K562 (cell line): ENCODE results near the gene HK1. TPM values are rescaled to one million over a fixed set of nuclear protein-coding genes. Genes with fewer than 3 reads are reported as not detected.

Experiments used
- ATAC-seq: fragments of 200-7000 bp; cut with Tn5 transposase; 3 replicates; pipeline ENCODE4 v1.9.1; 2020; ENCODE audit warnings: moderate library complexity
- BruUV-seq: library from RNA; stranded (reverse); fragments of 400-500 nt; replicated peaks from 2 replicates; lab custom pipeline; 2021; lab: Mats Ljungman, UMichigan
- CTCF ChIA-PET: fragments of 300-600 bp; formaldehyde crosslinking; extraction: SDS; loops from one replicate; lab custom pipeline; 2021; ENCODE audit warnings: low intra/inter-chr PET ratio; lab: Yijun Ruan, JAX
- POLR2A ChIA-PET: fragments of 300-600, 350-650 bp; sonication (Branson Sonifier 250); formaldehyde crosslinking; extraction: SDS; loops from one replicate; lab custom pipeline; 2021; ENCODE audit warnings: antibody characterized with exemption, inconsistent platforms; lab: Yijun Ruan, JAX
- DNase-seq, 4 experiments: peaks; one replicate each; pipeline versions ENCODE4 v3.0.0 to v3.0.0-alpha.2; 2011 to 2018; ENCODE audit warnings: low spot score in 3 of 4, mixed read lengths in 3 of 4; ENCODE audit errors: extremely low read depth in 1 of 4
- FAIRE-seq: peaks from 2 replicates; lab custom pipeline; 2011; peaks lifted over from hg19 to GRCh38; lab: Jason Lieb, UNC
- H2AFZ ChIP-seq: 2 replicates; pipeline ENCODE4 v1.6.0; 2011; ENCODE audit warnings: low read depth, low read length, control low read depth, inconsistent platforms
- H3K27ac ChIP-seq: fragments of 200-600 bp; 3 replicates; pipeline ENCODE4 v1.8.0; 2011; ENCODE audit warnings: low read depth, mild to moderate bottlenecking, control low read depth, inconsistent platforms, low read length, moderate library complexity, mixed read lengths; ENCODE audit errors: extremely low read depth
- H3K27me3 ChIP-seq, 2 experiments: fragments of 300-600 bp in 1 of 2; 2 replicates in 1 of 2; 3 replicates in 1 of 2; pipeline versions ENCODE4 v1.6.0 to v1.8.0; 2011; ENCODE audit warnings: inconsistent platforms in 2 of 2, low read length in 2 of 2, mild to moderate bottlenecking in 1 of 2, mixed read lengths in 1 of 2, moderate library complexity in 1 of 2; ENCODE audit not compliant: control insufficient read depth in 2 of 2, insufficient read depth in 2 of 2
- H3K36me3 ChIP-seq: fragments of 300-600 bp; 3 replicates; pipeline ENCODE4 v1.8.0; 2011; ENCODE audit warnings: mild to moderate bottlenecking, low read length, inconsistent platforms; ENCODE audit not compliant: control insufficient read depth, insufficient read depth
- H3K4me1 ChIP-seq, 2 experiments: fragments of 200-600 bp in 1 of 2; replicated peaks in 1 of 2; 2 replicates in 1 of 2; 3 replicates in 1 of 2; pipeline versions ENCODE4 v1.5.1 to v1.8.0; 2011; ENCODE audit warnings: inconsistent platforms in 2 of 2, low read length in 2 of 2, mild to moderate bottlenecking in 1 of 2, mixed read lengths in 1 of 2, moderate library complexity in 1 of 2; ENCODE audit not compliant: control insufficient read depth in 2 of 2, insufficient read depth in 2 of 2
- H3K4me2 ChIP-seq: 2 replicates; pipeline ENCODE4 v1.6.1; 2011; ENCODE audit warnings: low read length, control low read depth, inconsistent platforms, mixed read lengths; ENCODE audit not compliant: insufficient read depth
- H3K4me3 ChIP-seq: fragments of 200-600 bp; sonication (generic), shearing (Covaris generic); 2 replicates; pipeline ENCODE4 v1.5.1; 2016; ENCODE audit warnings: control low read depth, inconsistent platforms
- H3K79me2 ChIP-seq: fragments of 200-600 bp; 3 replicates; pipeline ENCODE4 v1.8.0; 2011; ENCODE audit warnings: low read length, inconsistent platforms; ENCODE audit not compliant: control insufficient read depth, insufficient read depth
- H3K9ac ChIP-seq, 2 experiments: 2 replicates each; pipeline versions ENCODE4 v1.6.0 to v1.6.1; 2011; ENCODE audit warnings: low read depth in 2 of 2, low read length in 2 of 2, control low read depth in 1 of 2, inconsistent platforms in 1 of 2, mild to moderate bottlenecking in 1 of 2, mixed read lengths in 1 of 2; ENCODE audit not compliant: insufficient read depth in 1 of 2
- H3K9me1 ChIP-seq: one replicate; pipeline ENCODE4 v1.6.0; 2011; ENCODE audit warnings: inconsistent platforms, mild to moderate bottlenecking, low read length, moderate library complexity; ENCODE audit not compliant: control insufficient read depth, insufficient read depth
- H3K9me3 ChIP-seq: replicated peaks from 2 replicates; pipeline ENCODE4 v1.5.1; 2011; ENCODE audit warnings: low read depth, low read length, inconsistent platforms; ENCODE audit not compliant: control insufficient read depth, insufficient read depth
- H4K20me1 ChIP-seq: replicated peaks from 2 replicates; pipeline ENCODE4 v1.6.1; 2011; ENCODE audit warnings: low read length, inconsistent platforms, mixed read lengths; ENCODE audit not compliant: control insufficient read depth, insufficient read depth
- C11orf30 ChIP-seq: fragments of 450-650 bp; IDR thresholded peaks from 2 replicates; pipeline ENCODE4 v1.6.1; 2016; ENCODE audit warnings: low read depth, mild to moderate bottlenecking
- CHCHD3 ChIP-seq: fragments of 250-450 bp; sonication (Bioruptor Pico); IDR thresholded peaks from 2 replicates; pipeline ENCODE4 v2.1.2; 2022; ENCODE audit warnings: mild to moderate bottlenecking
- ESRRA ChIP-seq: fragments of 450-650 bp; IDR thresholded peaks from 2 replicates; pipeline ENCODE4 v1.6.1; 2014; ENCODE audit warnings: low read depth, mild to moderate bottlenecking, moderate library complexity, borderline replicate concordance
- FOSL1 ChIP-seq: fragments of 200-800 bp; sonication (Bioruptor generic); conservative IDR thresholded peaks from 2 replicates; pipeline ENCODE4 v1.6.1; 2016; ENCODE audit warnings: missing genetic modification characterization, missing compliant biosample characterization
- NFIC ChIP-seq: fragments of 450-650 bp; IDR thresholded peaks from 2 replicates; pipeline ENCODE4 v1.6.1; 2017; ENCODE audit warnings: mild to moderate bottlenecking, inconsistent platforms
- NRF1 ChIP-seq, 2 experiments: fragments of 450-650 bp; IDR thresholded peaks in 1 of 2; conservative IDR thresholded peaks in 1 of 2; 2 replicates each; pipeline ENCODE4 v1.6.1; 2014; ENCODE audit warnings: mild to moderate bottlenecking in 2 of 2
- ZNF644 ChIP-seq: fragments of 200-800 bp; sonication (Bioruptor generic); IDR thresholded peaks from 2 replicates; pipeline ENCODE4 v1.6.1; 2016; ENCODE audit warnings: low read depth, missing genetic modification characterization, missing compliant biosample characterization
- WGBS: fragments of 100-300 bp; shearing (Covaris generic); methylation state at CpG from one replicate; pipeline ENCODE4 v1.1.6; 2016; ENCODE audit warnings: low coverage, mixed read lengths; ENCODE audit not compliant: insufficient coverage; ENCODE audit errors: missing lambda C conversion rate; 5-methylcytosine and 5-hydroxymethylcytosine counted together
- in situ Hi-C: fragments of 300-500 bp; cut with MboI; formaldehyde crosslinking; loops from 4 replicates; pipeline ENCODE4 v1.15.0; 2018; ENCODE audit warnings: inconsistent platforms, mixed read lengths
- intact Hi-C: fragments of 100-400 bp; cut with micrococcal nuclease; formaldehyde crosslinking; loops from 2 replicates; pipeline ENCODE4 v1.14.2; 2022
- polyA plus RNA-seq, 8 experiments: library from polyadenylated mRNA; depleted of rRNA in 4 of 8; stranded (reverse) in 5 of 8; unstranded in 3 of 8; fragments of >200 nt; fragmentation: Nextera tagmentation in 2 of 8; fragmentation: Illumina TruSeq in 1 of 8; extraction: Ambion mirVana in 2 of 8; extraction: Trizol in 1 of 8; gene quantifications; 2 replicates each; pipeline versions ENCODE4 v1.2.1 to v1.2.3, GENCODE V29; 2011 to 2014; ENCODE audit warnings: inconsistent platforms in 1 of 8, missing spikeins in 1 of 8
- total RNA-seq, 7 experiments: library from RNA; depleted of rRNA in 6 of 7; stranded (reverse); fragments of >200 nt in 6 of 7; fragmentation: Illumina TruSeq in 2 of 7; extraction: Trizol in 2 of 7; gene quantifications; 2 replicates each; pipeline versions ENCODE4 v1.2.1 to v1.2.3, GENCODE V29; 2011 to 2021; ENCODE audit warnings: low replicate concordance in 1 of 7
- TF ChIP-seq, protein P1 (sequence below): fragments of 450-650 bp; IDR thresholded peaks from 2 replicates; pipeline ENCODE4 v1.6.1; 2016
- TF ChIP-seq, protein P2 (sequence below): fragments of 450-650 bp; formaldehyde crosslinking; IDR thresholded peaks from 2 replicates; pipeline ENCODE4 v1.4.0; 2022; ENCODE audit warnings: mild to moderate bottlenecking, moderate library complexity
- TF ChIP-seq, protein P3 (sequence below), 2 experiments: fragments of 450-650 bp in 1 of 2; sonication (generic) in 1 of 2; formaldehyde crosslinking in 1 of 2; IDR thresholded peaks in 1 of 2; conservative IDR thresholded peaks in 1 of 2; 2 replicates each; pipeline versions ENCODE4 v1.6.1 to v1.8.1; 2016 to 2023; ENCODE audit warnings: mild to moderate bottlenecking in 2 of 2, moderate library complexity in 2 of 2, inconsistent platforms in 1 of 2, missing genetic modification reagents in 1 of 2
- TF ChIP-seq, protein P4 (sequence below): fragments of 250-450 bp; sonication (Bioruptor Pico); IDR thresholded peaks from 2 replicates; pipeline ENCODE4 v1.9.0; 2021; ENCODE audit warnings: mild to moderate bottlenecking

HK1 gene
- total and polyA plus RNA-seq, 9 of the 15 experiments (the other 6 are each of a cell fraction or from before 2014, with no cell fraction given) = 29.2 to 444 (median 193) TPM

DNA sequence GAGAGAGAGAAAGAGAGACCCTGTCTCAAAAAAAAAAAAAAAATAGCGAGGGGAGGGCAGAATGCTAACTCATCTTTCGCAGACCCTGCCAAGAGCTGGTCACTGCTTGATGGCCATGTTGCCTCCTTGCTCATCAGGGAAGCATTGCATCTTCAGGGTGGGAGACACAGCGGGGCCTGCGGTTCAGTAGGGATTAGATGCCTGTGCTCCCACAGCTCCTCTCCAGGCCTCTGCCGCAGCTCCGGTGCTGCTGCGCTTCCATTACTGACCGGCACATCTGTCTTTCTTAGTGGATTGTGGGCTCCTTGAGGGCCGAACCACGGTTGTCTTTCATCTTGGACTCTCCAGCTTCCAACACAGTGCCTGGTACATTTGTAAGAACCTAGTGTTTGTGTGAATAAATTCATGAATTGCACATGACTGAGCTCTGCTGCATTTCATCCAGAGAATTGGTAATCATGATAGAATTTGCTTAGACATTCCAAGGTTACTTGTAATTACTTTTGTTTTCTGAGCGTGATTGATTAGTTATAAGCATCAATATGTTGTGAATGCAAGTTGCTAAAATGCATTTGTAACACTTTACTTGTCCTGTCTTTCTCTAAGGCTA, 16.8 kb downstream of the HK1 start (continued):
- TF ChIP-seq, protein P1, sequence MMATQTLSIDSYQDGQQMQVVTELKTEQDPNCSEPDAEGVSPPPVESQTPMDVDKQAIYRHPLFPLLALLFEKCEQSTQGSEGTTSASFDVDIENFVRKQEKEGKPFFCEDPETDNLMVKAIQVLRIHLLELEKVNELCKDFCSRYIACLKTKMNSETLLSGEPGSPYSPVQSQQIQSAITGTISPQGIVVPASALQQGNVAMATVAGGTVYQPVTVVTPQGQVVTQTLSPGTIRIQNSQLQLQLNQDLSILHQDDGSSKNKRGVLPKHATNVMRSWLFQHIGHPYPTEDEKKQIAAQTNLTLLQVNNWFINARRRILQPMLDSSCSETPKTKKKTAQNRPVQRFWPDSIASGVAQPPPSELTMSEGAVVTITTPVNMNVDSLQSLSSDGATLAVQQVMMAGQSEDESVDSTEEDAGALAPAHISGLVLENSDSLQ = no peak
- TF ChIP-seq ESRRA = no peak
- TF ChIP-seq CHCHD3 (CRISPR knock-in tag) = no peak
- no peak for TF ChIP-seq ZNF644 (tag)
- TF ChIP-seq NRF1 (conservative IDR thresholded peaks at IDR 0.05 in 1 of 2, IDR thresholded peaks at IDR 0.05 in 1 of 2) = no peak

DNA sequence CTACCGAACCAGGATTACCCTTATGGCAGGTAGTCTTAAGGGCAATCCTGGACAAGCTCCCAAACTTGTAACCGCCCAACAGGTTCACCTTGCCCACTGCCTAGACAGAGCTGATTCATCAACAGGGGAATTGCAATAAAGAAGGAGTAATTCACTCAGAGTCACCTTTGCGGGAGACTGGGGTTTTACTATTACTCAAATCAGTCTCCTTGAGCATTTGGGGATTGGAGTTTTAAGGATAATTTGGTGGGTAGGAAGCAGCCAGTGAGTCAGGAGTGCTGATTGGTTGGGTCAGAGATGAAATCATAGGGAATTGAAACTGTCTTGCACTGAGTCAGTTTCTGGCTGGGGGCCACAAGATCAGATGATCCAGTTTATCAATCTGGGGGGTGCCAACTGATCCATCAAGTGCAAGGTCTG, 25.3 kb downstream of the HK1 start:
- BruUV-seq = no TSS peak
- TF ChIP-seq NFIC = peak; percentile 59
- TF ChIP-seq C11orf30 = no peak
- TF ChIP-seq, protein P2, sequence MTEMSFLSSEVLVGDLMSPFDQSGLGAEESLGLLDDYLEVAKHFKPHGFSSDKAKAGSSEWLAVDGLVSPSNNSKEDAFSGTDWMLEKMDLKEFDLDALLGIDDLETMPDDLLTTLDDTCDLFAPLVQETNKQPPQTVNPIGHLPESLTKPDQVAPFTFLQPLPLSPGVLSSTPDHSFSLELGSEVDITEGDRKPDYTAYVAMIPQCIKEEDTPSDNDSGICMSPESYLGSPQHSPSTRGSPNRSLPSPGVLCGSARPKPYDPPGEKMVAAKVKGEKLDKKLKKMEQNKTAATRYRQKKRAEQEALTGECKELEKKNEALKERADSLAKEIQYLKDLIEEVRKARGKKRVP (CRISPR knock-in tag) = no peak
- peak; percentile 45 for TF ChIP-seq FOSL1
- TF ChIP-seq, protein P3, sequence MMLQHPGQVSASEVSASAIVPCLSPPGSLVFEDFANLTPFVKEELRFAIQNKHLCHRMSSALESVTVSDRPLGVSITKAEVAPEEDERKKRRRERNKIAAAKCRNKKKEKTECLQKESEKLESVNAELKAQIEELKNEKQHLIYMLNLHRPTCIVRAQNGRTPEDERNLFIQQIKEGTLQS (IDR thresholded peaks at IDR 0.05) = peak; percentile 40
- TF ChIP-seq, protein P3 (CRISPR knock-in tag; conservative IDR thresholded peaks at IDR 0.05) = no peak
- TF ChIP-seq, protein P4, sequence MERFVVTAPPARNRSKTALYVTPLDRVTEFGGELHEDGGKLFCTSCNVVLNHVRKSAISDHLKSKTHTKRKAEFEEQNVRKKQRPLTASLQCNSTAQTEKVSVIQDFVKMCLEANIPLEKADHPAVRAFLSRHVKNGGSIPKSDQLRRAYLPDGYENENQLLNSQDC (CRISPR knock-in tag) = no peak
- Histone ChIP-seq H3K4me2 (no peak overlapping the region), H3K27ac (no peak overlapping the region), H4K20me1 (no peaks in the 10 kb centered on the region), H2AFZ (no peak overlapping the region), H3K79me2 (no peaks in the 10 kb centered on the region), H3K27me3 (no peaks in the 10 kb centered on the region), H3K9ac (no peak overlapping the region), H3K36me3 (no peaks in the 10 kb centered on the region), H3K9me1 (no peaks in the 10 kb centered on the region), H3K9me3 (no peaks in the 10 kb centered on the region), H3K4me3 (no peak overlapping the region), H3K4me1 (peaks cover 1 to 3% of the 10 kb centered on the region in 2 experiments; a peak in 3 of 5 replicates)
- intact Hi-C loops (no loop called here), in situ Hi-C loops (no loop called here)
- 78% methylated on average over 3 of the region's 3 CpGs for WGBS
- ChIA-PET POLR2A (interaction anchor here (1.7 to 1.9 kb wide), 2 partner anchors 11 to 12 kb away, joined by 4 to 10 read pairs; no protein-coding TSS in a partner anchor), CTCF (no interaction called here)
- ATAC-seq (no peak), FAIRE-seq (no peak), DNase-seq (no peak)
